HepG2 (cell line): ENCODE measurements around the gene ARHGDIA. TPM values are rescaled to one million over a fixed set of nuclear protein-coding genes. Genes with fewer than 3 reads are reported as not detected.
A peak's percentile ranks its signal among the peaks of the same experiment; 100 is the strongest.

ENCODE experiments used
- FOXA3 ChIP-seq: IDR thresholded peaks from 2 replicates; pipeline ENCODE4 v1.6.1; 2016; ENCODE audit warnings: missing genetic modification reagents, missing compliant biosample characterization
- HNRNPK ChIP-seq: fragments of 200-400 bp; formaldehyde crosslinking; IDR thresholded peaks from 2 replicates; pipeline ENCODE4 v1.6.1; 2018; ENCODE audit warnings: low read length, low read depth, moderate library complexity, mild to moderate bottlenecking; ENCODE audit not compliant: poor library complexity, severe bottlenecking
- IKZF1 ChIP-seq: fragments of 450-650 bp; IDR thresholded peaks from 2 replicates; pipeline ENCODE4 v1.7.1; 2016
- KDM6A ChIP-seq: IDR thresholded peaks from 2 replicates; pipeline ENCODE4 v1.6.1; 2016; ENCODE audit warnings: low read depth
- KMT2A ChIP-seq: sonication (generic); formaldehyde crosslinking; IDR thresholded peaks from 2 replicates; pipeline ENCODE4 v1.4.0; 2020; ENCODE audit warnings: missing genetic modification reagents
- NFYB ChIP-seq: sonication (generic); formaldehyde crosslinking; IDR thresholded peaks from 2 replicates; pipeline ENCODE4 v1.4.0; 2020; ENCODE audit warnings: missing genetic modification reagents
- POLR2AphosphoS5 ChIP-seq: IDR thresholded peaks from 2 replicates; pipeline ENCODE4 v1.6.1; 2012; ENCODE audit warnings: low read depth, low read length
- RBAK ChIP-seq: sonication (generic); formaldehyde crosslinking; IDR thresholded peaks from 2 replicates; pipeline ENCODE4 v1.5.1; 2020; ENCODE audit warnings: mild to moderate bottlenecking, missing genetic modification reagents
- ZKSCAN1 ChIP-seq: fragments of 150-350 bp; IDR thresholded peaks from 2 replicates; pipeline ENCODE4 v1.6.1; 2014; ENCODE audit warnings: low read length
- ZNF260 ChIP-seq: sonication (generic); formaldehyde crosslinking; IDR thresholded peaks from 2 replicates; pipeline ENCODE4 v1.4.0; 2020; ENCODE audit warnings: missing genetic modification reagents, low read depth, mild to moderate bottlenecking, borderline replicate concordance
- ZNF30 ChIP-seq: sonication (generic); formaldehyde crosslinking; IDR thresholded peaks from 2 replicates; pipeline ENCODE4 v1.5.0; 2020; ENCODE audit warnings: mild to moderate bottlenecking, missing genetic modification reagents
- ZNF558 ChIP-seq: sonication (generic); formaldehyde crosslinking; IDR thresholded peaks from 2 replicates; pipeline ENCODE4 v1.9.0; 2022; ENCODE audit warnings: mild to moderate bottlenecking, missing genetic modification reagents, borderline replicate concordance
- ZSCAN30 ChIP-seq: sonication (generic); formaldehyde crosslinking; IDR thresholded peaks from 2 replicates; pipeline ENCODE4 v1.5.0; 2020; ENCODE audit warnings: mild to moderate bottlenecking, missing genetic modification reagents
- polyA plus RNA-seq, 8 experiments: library from polyadenylated mRNA; depleted of rRNA in 3 of 8; stranded (reverse) in 7 of 8; unstranded in 1 of 8; fragments of >200 nt; fragmentation: Illumina TruSeq in 4 of 8; extraction: Trizol in 4 of 8; gene quantifications; 2 replicates each; pipeline versions ENCODE4 v1.2.1 to v1.2.3, GENCODE V29; 2011 to 2016; ENCODE audit warnings: low read depth in 4 of 8, missing spikeins in 1 of 8, mixed read lengths in 1 of 8; ENCODE audit not compliant: insufficient read depth in 1 of 8
- total RNA-seq, 5 experiments: library from RNA; depleted of rRNA; stranded (reverse); fragments of >200 nt; fragmentation: Illumina TruSeq; extraction: Trizol; gene quantifications; 2 replicates each; pipeline ENCODE4 v1.2.3, GENCODE V29; 2016; ENCODE audit warnings: low read depth in 1 of 5
- TF ChIP-seq, protein P1 (sequence below): sonication (generic); formaldehyde crosslinking; IDR thresholded peaks from 2 replicates; pipeline ENCODE4 v1.5.1; 2020; ENCODE audit warnings: missing genetic modification reagents, mild to moderate bottlenecking, borderline replicate concordance
- TF ChIP-seq, protein P2 (sequence below): sonication (generic); formaldehyde crosslinking; IDR thresholded peaks from 2 replicates; pipeline ENCODE4 v1.4.0; 2020; ENCODE audit warnings: missing genetic modification reagents
- TF ChIP-seq, protein P3 (sequence below): IDR thresholded peaks from 2 replicates; pipeline ENCODE4 v1.6.1; 2016; ENCODE audit warnings: low read depth
- TF ChIP-seq, protein P4 (sequence below): sonication (generic); formaldehyde crosslinking; IDR thresholded peaks from 2 replicates; pipeline ENCODE4 v1.4.0; 2020; ENCODE audit warnings: missing genetic modification reagents, mild to moderate bottlenecking, borderline replicate concordance
- TF ChIP-seq, protein P5 (sequence below): sonication (generic); formaldehyde crosslinking; IDR thresholded peaks from 2 replicates; pipeline ENCODE4 v1.4.0; 2020; ENCODE audit warnings: mild to moderate bottlenecking, missing genetic modification reagents

ARHGDIA gene
- total and polyA plus RNA-seq, 2 of the 13 experiments (the other 11 are each of a cell fraction or from before 2014, with no cell fraction given) = 40.0 to 64.0 TPM

DNA sequence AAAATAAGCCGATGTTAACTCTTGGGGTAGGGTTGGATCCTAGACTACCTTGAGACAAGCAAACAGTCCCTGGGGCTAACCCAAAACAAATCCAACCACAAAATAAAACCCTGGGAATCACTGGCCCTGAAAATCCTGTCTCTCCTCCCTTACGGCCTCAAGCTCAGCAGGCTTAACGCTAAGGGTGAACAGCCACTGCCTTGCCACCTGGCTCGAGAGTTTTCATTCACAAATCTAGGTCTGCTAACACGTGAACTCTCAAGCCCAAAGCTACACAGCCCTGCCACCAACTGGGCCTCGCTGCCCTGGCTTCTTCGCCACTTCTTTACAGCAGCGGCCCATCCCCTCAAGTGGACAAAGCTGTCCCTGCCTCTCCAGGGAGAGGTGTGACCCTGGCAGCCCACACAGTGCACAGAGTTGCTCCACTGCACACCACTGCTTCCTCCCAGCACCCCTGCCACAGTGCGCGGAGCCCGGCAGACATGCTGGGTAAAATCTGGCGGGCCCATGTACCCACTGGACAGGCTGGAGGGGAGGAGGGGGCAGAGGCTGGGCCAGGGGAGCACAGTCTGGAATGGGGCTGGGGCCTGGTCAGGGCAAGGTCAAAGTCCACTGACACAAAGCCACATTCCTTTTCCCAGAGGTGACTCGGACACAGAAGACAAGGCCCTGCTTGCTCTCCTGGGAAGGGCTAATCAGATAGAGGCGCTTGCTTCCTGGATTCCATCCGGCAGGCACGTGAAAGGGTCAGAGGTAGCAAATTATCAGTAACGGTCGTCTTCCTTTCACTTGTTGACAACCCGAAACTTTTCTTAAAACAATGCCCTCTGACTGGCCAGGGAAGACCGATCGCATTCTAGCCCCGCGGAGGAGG is 39.1 kb upstream of the ARHGDIA start (continued):
- TF ChIP-seq, protein P1, sequence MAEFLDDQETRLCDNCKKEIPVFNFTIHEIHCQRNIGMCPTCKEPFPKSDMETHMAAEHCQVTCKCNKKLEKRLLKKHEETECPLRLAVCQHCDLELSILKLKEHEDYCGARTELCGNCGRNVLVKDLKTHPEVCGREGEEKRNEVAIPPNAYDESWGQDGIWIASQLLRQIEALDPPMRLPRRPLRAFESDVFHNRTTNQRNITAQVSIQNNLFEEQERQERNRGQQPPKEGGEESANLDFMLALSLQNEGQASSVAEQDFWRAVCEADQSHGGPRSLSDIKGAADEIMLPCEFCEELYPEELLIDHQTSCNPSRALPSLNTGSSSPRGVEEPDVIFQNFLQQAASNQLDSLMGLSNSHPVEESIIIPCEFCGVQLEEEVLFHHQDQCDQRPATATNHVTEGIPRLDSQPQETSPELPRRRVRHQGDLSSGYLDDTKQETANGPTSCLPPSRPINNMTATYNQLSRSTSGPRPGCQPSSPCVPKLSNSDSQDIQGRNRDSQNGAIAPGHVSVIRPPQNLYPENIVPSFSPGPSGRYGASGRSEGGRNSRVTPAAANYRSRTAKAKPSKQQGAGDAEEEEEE (CRISPR knock-in tag) = no peak; the same call in 1 of the 2 replicates
- TF ChIP-seq FOXA3 (CRISPR knock-in tag) (no peak; the same call in none of the 2 replicates), ZNF558 (CRISPR knock-in tag) (no peak), ZNF260 (CRISPR knock-in tag) (no peak), KMT2A (peak; percentile 46; the same call in 1 of the 2 replicates), ZSCAN30 (CRISPR knock-in tag) (no peak), KDM6A (CRISPR knock-in tag) (peak; percentile 89), IKZF1 (no peak), ZNF30 (CRISPR knock-in tag) (no peak), HNRNPK (no peak), RBAK (CRISPR knock-in tag) (no peak; the same call in 1 of the 2 replicates), POLR2AphosphoS5 (peak; percentile 88), NFYB (CRISPR knock-in tag) (no peak; the same call in 1 of the 2 replicates), ZKSCAN1 (no peak)
- TF ChIP-seq, protein P2, sequence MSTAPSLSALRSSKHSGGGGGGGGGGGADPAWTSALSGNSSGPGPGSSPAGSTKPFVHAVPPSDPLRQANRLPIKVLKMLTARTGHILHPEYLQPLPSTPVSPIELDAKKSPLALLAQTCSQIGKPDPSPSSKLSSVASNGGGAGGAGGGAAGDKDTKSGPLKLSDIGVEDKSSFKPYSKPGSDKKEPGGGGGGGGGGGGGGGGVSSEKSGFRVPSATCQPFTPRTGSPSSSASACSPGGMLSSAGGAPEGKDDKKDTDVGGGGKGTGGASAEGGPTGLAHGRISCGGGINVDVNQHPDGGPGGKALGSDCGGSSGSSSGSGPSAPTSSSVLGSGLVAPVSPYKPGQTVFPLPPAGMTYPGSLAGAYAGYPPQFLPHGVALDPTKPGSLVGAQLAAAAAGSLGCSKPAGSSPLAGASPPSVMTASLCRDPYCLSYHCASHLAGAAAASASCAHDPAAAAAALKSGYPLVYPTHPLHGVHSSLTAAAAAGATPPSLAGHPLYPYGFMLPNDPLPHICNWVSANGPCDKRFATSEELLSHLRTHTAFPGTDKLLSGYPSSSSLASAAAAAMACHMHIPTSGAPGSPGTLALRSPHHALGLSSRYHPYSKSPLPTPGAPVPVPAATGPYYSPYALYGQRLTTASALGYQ (CRISPR knock-in tag) = peak; percentile 81; the same call in 1 of the 2 replicates
- TF ChIP-seq, protein P3, sequence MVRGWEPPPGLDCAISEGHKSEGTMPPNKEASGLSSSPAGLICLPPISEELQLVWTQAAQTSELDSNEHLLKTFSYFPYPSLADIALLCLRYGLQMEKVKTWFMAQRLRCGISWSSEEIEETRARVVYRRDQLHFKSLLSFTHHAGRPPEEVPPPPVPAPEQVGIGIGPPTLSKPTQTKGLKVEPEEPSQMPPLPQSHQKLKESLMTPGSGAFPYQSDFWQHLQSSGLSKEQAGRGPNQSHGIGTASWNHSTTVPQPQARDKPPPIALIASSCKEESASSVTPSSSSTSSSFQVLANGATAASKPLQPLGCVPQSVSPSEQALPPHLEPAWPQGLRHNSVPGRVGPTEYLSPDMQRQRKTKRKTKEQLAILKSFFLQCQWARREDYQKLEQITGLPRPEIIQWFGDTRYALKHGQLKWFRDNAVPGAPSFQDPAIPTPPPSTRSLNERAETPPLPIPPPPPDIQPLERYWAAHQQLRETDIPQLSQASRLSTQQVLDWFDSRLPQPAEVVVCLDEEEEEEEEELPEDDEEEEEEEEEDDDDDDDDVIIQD (CRISPR knock-in tag) = no peak; the same call in 1 of the 2 replicates
- TF ChIP-seq, protein P4, sequence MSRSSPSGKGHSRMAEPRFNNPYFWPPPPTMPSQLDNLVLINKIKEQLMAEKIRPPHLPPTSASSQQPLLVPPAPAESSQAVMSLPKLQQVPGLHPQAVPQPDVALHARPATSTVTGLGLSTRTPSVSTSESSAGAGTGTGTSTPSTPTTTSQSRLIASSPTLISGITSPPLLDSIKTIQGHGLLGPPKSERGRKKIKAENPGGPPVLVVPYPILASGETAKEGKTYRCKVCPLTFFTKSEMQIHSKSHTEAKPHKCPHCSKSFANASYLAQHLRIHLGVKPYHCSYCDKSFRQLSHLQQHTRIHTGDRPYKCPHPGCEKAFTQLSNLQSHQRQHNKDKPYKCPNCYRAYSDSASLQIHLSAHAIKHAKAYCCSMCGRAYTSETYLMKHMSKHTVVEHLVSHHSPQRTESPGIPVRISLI = no peak
- TF ChIP-seq, protein P5, sequence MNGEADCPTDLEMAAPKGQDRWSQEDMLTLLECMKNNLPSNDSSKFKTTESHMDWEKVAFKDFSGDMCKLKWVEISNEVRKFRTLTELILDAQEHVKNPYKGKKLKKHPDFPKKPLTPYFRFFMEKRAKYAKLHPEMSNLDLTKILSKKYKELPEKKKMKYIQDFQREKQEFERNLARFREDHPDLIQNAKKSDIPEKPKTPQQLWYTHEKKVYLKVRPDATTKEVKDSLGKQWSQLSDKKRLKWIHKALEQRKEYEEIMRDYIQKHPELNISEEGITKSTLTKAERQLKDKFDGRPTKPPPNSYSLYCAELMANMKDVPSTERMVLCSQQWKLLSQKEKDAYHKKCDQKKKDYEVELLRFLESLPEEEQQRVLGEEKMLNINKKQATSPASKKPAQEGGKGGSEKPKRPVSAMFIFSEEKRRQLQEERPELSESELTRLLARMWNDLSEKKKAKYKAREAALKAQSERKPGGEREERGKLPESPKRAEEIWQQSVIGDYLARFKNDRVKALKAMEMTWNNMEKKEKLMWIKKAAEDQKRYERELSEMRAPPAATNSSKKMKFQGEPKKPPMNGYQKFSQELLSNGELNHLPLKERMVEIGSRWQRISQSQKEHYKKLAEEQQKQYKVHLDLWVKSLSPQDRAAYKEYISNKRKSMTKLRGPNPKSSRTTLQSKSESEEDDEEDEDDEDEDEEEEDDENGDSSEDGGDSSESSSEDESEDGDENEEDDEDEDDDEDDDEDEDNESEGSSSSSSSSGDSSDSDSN = peak; percentile 85
